ENCODE data around the gene EPHB2.

EPHB2 gene

GRCh38 chr1:22887491-22887890 lies 176.9 kb downstream of the EPHB2 start:
- DNase-seq: no peak

GRCh38 chr1:22888320-22889075 lies 177.9 kb downstream of the EPHB2 start:
- DNase-seq: no peak

- peak in 1 of 14 donors; percentile 4 for DNase-seq
These were observed 178.7 kb downstream of the EPHB2 start for GRCh38 chr1:22889213-22889827.

- no peak for DNase-seq
These were observed 182.2 kb downstream of the EPHB2 start for GRCh38 chr1:22892789-22893188.

- DNase-seq: no peak
These were observed 182.7 kb downstream of the EPHB2 start for GRCh38 chr1:22893292-22893691.

GRCh38 chr1:22895357-22895756 lies 184.7 kb downstream of the EPHB2 start:
- no peak for DNase-seq

GRCh38 chr1:22896184-22896583 lies 185.5 kb downstream of the EPHB2 start:
- no peak for DNase-seq

GRCh38 chr1:22900451-22900850 lies 189.8 kb downstream of the EPHB2 start:
- no peak for DNase-seq

GRCh38 chr1:22903113-22903512 lies 192.5 kb downstream of the EPHB2 start:
- no peak for DNase-seq

- DNase-seq: no peak
These were observed 196.3 kb downstream of the EPHB2 start for GRCh38 chr1:22906968-22907367.

GRCh38 chr1:22907528-22907927 lies 196.9 kb downstream of the EPHB2 start:
- DNase-seq: no peak

- no peak for DNase-seq
These were observed 198.3 kb downstream of the EPHB2 start for GRCh38 chr1:22908880-22909426.

- no peak for DNase-seq
These were observed 199.6 kb downstream of the EPHB2 start for GRCh38 chr1:22910286-22910685.

GRCh38 chr1:22910986-22911651 lies 200.5 kb downstream of the EPHB2 start:
- DNase-seq: no peak

- DNase-seq: no peak
These were observed 201.7 kb downstream of the EPHB2 start for GRCh38 chr1:22912311-22912710.

GRCh38 chr1:22913421-22914141 lies 202.9 kb downstream of the EPHB2 start:
- DNase-seq: no peak

- DNase-seq: no peak
These were observed 203.5 kb downstream of the EPHB2 start for GRCh38 chr1:22914156-22914555.

GRCh38 chr1:22914633-22915217 lies 204.1 kb downstream of the EPHB2 start:
- DNase-seq: no peak

GRCh38 chr1:22915231-22915630 lies 204.6 kb downstream of the EPHB2 start:
- no peak for DNase-seq

GRCh38 chr1:22915816-22916470 lies 205.3 kb downstream of the EPHB2 start:
- DNase-seq: peak in 1 of 14 donors; percentile 5

GRCh38 chr1:22916471-22916820 lies 205.8 kb downstream of the EPHB2 start:
- peak in 2 of 14 donors; percentile 9 to 15 for DNase-seq

- DNase-seq: no peak
These were observed 207.3 kb downstream of the EPHB2 start for GRCh38 chr1:22917989-22918388.
